ENCODE measurements around the gene ANXA5.

DNA sequence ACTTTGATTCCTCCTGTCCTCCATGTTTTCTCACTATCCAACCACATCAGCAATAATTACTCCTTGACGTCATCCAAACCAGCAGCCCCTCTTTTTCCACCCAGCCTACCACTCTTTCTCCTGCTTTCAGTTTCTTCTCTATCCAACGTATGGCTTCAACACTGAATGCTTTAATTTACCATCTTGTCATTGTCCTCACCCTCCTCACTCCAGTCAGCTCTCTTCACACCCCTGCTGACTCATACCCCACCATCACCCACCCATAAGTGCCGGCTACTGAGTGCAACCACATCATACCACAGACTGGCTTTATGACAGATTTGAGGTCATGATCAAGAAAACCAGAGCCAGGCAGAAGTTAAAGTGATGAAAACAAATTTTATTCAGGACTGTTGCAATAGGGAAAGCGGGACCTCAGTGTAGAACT is 9.8 kb upstream of the ANXA5 start:
- TF ChIP-seq ZNF433 (tag by site-specific recombination; IDR thresholded peaks at IDR 0.05; ENCODE audit: low read depth) (no peak), SETDB1 (IDR thresholded peaks at IDR 0.05; ENCODE audit: insufficient read length, low read length) (no peak), HIC1 (tag by site-specific recombination; IDR thresholded peaks at IDR 0.05) (no peak), YY1 (tag by site-specific recombination; IDR thresholded peaks at IDR 0.05) (no peak), ZNF777 (tag by site-specific recombination; IDR thresholded peaks at IDR 0.05; ENCODE audit: borderline replicate concordance) (no peak), PRDM10 (tag by site-specific recombination; IDR thresholded peaks at IDR 0.05) (no peak), ZSCAN30 (tag by site-specific recombination; IDR thresholded peaks at IDR 0.05) (no peak), KLF7 (tag by site-specific recombination; IDR thresholded peaks at IDR 0.05; ENCODE audit: borderline replicate concordance) (no peak), ZNF639 (tag by site-specific recombination; IDR thresholded peaks at IDR 0.05) (no peak), PRDM1 (tag by site-specific recombination; IDR thresholded peaks at IDR 0.05) (no peak), ZNF324 (tag by site-specific recombination; IDR thresholded peaks at IDR 0.05) (no peak)
- TF ChIP-seq, protein P1, sequence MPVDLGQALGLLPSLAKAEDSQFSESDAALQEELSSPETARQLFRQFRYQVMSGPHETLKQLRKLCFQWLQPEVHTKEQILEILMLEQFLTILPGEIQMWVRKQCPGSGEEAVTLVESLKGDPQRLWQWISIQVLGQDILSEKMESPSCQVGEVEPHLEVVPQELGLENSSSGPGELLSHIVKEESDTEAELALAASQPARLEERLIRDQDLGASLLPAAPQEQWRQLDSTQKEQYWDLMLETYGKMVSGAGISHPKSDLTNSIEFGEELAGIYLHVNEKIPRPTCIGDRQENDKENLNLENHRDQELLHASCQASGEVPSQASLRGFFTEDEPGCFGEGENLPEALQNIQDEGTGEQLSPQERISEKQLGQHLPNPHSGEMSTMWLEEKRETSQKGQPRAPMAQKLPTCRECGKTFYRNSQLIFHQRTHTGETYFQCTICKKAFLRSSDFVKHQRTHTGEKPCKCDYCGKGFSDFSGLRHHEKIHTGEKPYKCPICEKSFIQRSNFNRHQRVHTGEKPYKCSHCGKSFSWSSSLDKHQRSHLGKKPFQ (tag by site-specific recombination; IDR thresholded peaks at IDR 0.05) = no peak
- TF ChIP-seq, protein P2, sequence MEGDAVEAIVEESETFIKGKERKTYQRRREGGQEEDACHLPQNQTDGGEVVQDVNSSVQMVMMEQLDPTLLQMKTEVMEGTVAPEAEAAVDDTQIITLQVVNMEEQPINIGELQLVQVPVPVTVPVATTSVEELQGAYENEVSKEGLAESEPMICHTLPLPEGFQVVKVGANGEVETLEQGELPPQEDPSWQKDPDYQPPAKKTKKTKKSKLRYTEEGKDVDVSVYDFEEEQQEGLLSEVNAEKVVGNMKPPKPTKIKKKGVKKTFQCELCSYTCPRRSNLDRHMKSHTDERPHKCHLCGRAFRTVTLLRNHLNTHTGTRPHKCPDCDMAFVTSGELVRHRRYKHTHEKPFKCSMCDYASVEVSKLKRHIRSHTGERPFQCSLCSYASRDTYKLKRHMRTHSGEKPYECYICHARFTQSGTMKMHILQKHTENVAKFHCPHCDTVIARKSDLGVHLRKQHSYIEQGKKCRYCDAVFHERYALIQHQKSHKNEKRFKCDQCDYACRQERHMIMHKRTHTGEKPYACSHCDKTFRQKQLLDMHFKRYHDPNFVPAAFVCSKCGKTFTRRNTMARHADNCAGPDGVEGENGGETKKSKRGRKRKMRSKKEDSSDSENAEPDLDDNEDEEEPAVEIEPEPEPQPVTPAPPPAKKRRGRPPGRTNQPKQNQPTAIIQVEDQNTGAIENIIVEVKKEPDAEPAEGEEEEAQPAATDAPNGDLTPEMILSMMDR (tag by site-specific recombination; IDR thresholded peaks at IDR 0.05) = no peak

Measured in HEK293 (cell line).